GM19452 (cell line): ENCODE data around the gene PIK3R2.
A peak's percentile ranks its signal among the peaks of the same experiment; 100 is the strongest.
"Not testable (repeated sequence)": the region's sequence is repeated elsewhere in the genome, so short reads cannot be mapped to it uniquely, and the experiment has no call there.

Experiments
- ATAC-seq: cut with Tn5 transposase; IDR thresholded peaks from one replicate; pipeline ENCODE4 v1.9.1; 2021; ENCODE audit not compliant: unreplicated experiment

PIK3R2 gene

GRCh38 chr19:18152817-18153555 lies at the start of gene PIK3R2:
Gene PIK3R2, plus strand, starts transcription at chr19:18153163. Its CDS starts 2,717 bp downstream, at chr19:18155880.
- ATAC-seq, result peak; percentile 68

GRCh38 chr19:18104793-18105131 lies 48.2 kb upstream of the PIK3R2 start:
- ATAC-seq, result no peak

GRCh38 chr19:18105259-18105658 lies 47.7 kb upstream of the PIK3R2 start:
- not testable (repeated sequence) for ATAC-seq

- ATAC-seq, result no peak
These were observed 45.7 kb upstream of the PIK3R2 start for GRCh38 chr19:18107235-18107634.

GRCh38 chr19:18108897-18109296 lies 44.1 kb upstream of the PIK3R2 start:
- ATAC-seq, result no peak

- no peak for ATAC-seq
These were observed 43.6 kb upstream of the PIK3R2 start for GRCh38 chr19:18109341-18109732.

- ATAC-seq, result no peak
These were observed 43.0 kb upstream of the PIK3R2 start for GRCh38 chr19:18109733-18110608.

GRCh38 chr19:18110609-18111232 lies 42.2 kb upstream of the PIK3R2 start:
- ATAC-seq, result no peak

- no peak for ATAC-seq
These were observed 39.9 kb upstream of the PIK3R2 start for GRCh38 chr19:18112989-18113478.

- no peak for ATAC-seq
These were observed 39.1 kb upstream of the PIK3R2 start for GRCh38 chr19:18113827-18114226.

GRCh38 chr19:18114483-18114882 lies 38.5 kb upstream of the PIK3R2 start:
- no peak for ATAC-seq

GRCh38 chr19:18117364-18117691 lies 35.6 kb upstream of the PIK3R2 start:
- ATAC-seq, result no peak

GRCh38 chr19:18117692-18118378 lies 35.1 kb upstream of the PIK3R2 start:
- ATAC-seq, result peak; percentile 78

GRCh38 chr19:18118420-18119012 lies 34.4 kb upstream of the PIK3R2 start:
- no peak for ATAC-seq

- no peak for ATAC-seq
These were observed 33.8 kb upstream of the PIK3R2 start for GRCh38 chr19:18119013-18119716.

GRCh38 chr19:18119717-18120105 lies 33.3 kb upstream of the PIK3R2 start:
- ATAC-seq, result no peak

- no peak for ATAC-seq
These were observed 32.8 kb upstream of the PIK3R2 start for GRCh38 chr19:18120127-18120526.

GRCh38 chr19:18121166-18121565 lies 31.8 kb upstream of the PIK3R2 start:
- no peak for ATAC-seq

- ATAC-seq, result no peak
These were observed 30.5 kb upstream of the PIK3R2 start for GRCh38 chr19:18122424-18122823.
